OCI-LY3 (cell line): ENCODE measurements around the gene SPPL2B.

Experiments
- EZH2phosphoT487 ChIP-seq: fragments of 200-600 bp; shearing (Covaris generic); IDR thresholded peaks from 2 replicates; pipeline ENCODE4 v1.6.1; 2018; ENCODE audit warnings: antibody characterized with exemption, mixed run types, low read depth
- TF ChIP-seq, protein P1 (sequence below): fragments of 200-600, 300-600 bp; sonication (generic); IDR thresholded peaks from 2 replicates; pipeline ENCODE4 v1.5.1; 2014; ENCODE audit warnings: antibody characterized with exemption, low read length, low read depth

DNA sequence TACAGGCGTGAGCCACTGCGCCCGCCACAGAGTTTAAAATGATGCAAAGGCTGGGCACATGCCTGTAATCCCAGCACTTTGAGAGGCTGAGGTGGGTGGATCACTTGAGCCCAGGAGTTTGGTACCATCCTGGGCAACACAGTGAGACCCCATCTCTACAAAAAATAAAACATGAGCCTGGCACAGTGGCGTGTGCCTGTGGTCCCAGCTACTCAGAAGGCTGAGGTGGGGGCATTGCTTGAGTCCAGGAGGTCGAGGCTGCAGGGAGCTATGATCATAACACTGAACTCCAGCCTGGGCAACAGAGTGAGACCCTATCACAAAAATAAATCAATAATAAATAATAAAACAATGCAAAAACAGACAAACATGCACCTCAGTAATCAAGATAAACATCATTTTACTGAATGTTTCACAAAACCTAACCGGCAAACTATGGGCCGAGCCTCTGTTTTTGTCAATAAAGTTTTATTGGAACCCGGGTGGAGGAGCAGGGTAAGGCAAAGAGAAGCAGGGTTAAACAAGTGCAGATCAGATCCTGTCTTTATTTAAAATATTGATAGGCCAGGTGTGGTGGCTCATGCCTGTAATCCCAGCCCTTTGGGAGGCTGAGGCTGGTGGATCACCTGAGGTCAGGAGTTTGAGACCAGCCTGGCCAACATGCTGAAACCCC is 44.5 kb upstream of the SPPL2B start:
- TF ChIP-seq, protein P1, sequence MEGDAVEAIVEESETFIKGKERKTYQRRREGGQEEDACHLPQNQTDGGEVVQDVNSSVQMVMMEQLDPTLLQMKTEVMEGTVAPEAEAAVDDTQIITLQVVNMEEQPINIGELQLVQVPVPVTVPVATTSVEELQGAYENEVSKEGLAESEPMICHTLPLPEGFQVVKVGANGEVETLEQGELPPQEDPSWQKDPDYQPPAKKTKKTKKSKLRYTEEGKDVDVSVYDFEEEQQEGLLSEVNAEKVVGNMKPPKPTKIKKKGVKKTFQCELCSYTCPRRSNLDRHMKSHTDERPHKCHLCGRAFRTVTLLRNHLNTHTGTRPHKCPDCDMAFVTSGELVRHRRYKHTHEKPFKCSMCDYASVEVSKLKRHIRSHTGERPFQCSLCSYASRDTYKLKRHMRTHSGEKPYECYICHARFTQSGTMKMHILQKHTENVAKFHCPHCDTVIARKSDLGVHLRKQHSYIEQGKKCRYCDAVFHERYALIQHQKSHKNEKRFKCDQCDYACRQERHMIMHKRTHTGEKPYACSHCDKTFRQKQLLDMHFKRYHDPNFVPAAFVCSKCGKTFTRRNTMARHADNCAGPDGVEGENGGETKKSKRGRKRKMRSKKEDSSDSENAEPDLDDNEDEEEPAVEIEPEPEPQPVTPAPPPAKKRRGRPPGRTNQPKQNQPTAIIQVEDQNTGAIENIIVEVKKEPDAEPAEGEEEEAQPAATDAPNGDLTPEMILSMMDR: no peak
- TF ChIP-seq EZH2phosphoT487: no peak
